Endothelial cell of umbilical vein (primary cell): ENCODE results near the gene WDR27. TPM values are rescaled to one million over a fixed set of nuclear protein-coding genes. Genes with fewer than 3 reads are reported as not detected.
A peak's percentile ranks its signal among the peaks of the same experiment; 100 is the strongest.

ENCODE experiments used
- BruUV-seq: library from RNA; stranded (reverse); fragments of 400-500 nt; replicated peaks from 2 replicates; lab custom pipeline; 2021; lab: Mats Ljungman, UMichigan
- CTCF ChIA-PET: fragments of 300-600, 350-600 bp; sonication (Branson Sonifier 250); formaldehyde crosslinking; loops from one replicate; lab custom pipeline; 2021; ENCODE audit warnings: antibody characterized with exemption, inconsistent platforms; lab: Charles Lee
- POLR2A ChIA-PET: fragments of 300-600, 350-600 bp; sonication (Branson Sonifier 250); formaldehyde crosslinking; loops from one replicate; lab custom pipeline; 2021; ENCODE audit warnings: antibody characterized with exemption, inconsistent platforms; lab: Charles Lee
- DNase-seq: peaks from one replicate; pipeline ENCODE4 v3.0.0-alpha.2; 2011; ENCODE audit warnings: low read depth, low spot score
- FAIRE-seq: peaks from 2 replicates; lab custom pipeline; 2011; peaks lifted over from hg19 to GRCh38; lab: Jason Lieb, UNC
- H2AFZ ChIP-seq: 2 replicates; pipeline ENCODE4 v1.6.0; 2012; ENCODE audit warnings: low read depth, low read length, control low read depth, inconsistent platforms
- H3K27ac ChIP-seq: 2 replicates; pipeline ENCODE4 v1.5.1; 2011; ENCODE audit warnings: low read depth, mild to moderate bottlenecking, control low read depth, low read length, moderate library complexity; ENCODE audit not compliant: insufficient read depth
- H3K27me3 ChIP-seq, 2 experiments: 2 replicates each; pipeline versions ENCODE4 v1.6.0 to v1.6.1; 2011; ENCODE audit warnings: low read length in 2 of 2, mixed read lengths in 1 of 2; ENCODE audit not compliant: control insufficient read depth in 2 of 2, insufficient read depth in 2 of 2
- H3K36me3 ChIP-seq, 2 experiments: 2 replicates in 1 of 2; 3 replicates in 1 of 2; pipeline ENCODE4 v1.5.1; 2011; ENCODE audit warnings: low read length in 2 of 2, mild to moderate bottlenecking in 1 of 2, moderate library complexity in 1 of 2; ENCODE audit not compliant: control insufficient read depth in 2 of 2, insufficient read depth in 2 of 2; ENCODE audit errors: extremely low read depth in 1 of 2
- H3K4me1 ChIP-seq: 3 replicates; pipeline ENCODE4 v1.5.1; 2011; ENCODE audit warnings: mild to moderate bottlenecking, low read length; ENCODE audit not compliant: control insufficient read depth, insufficient read depth; ENCODE audit errors: extremely low read depth
- H3K4me2 ChIP-seq: 2 replicates; pipeline ENCODE4 v1.6.1; 2011; ENCODE audit warnings: low read length, control low read depth, mixed read lengths; ENCODE audit not compliant: insufficient read depth
- H3K4me3 ChIP-seq, 3 experiments: fragments of 200-600 bp in 1 of 3; sonication (generic), shearing (Covaris generic) in 1 of 3; replicated peaks in 1 of 3; 2 replicates each; pipeline ENCODE4 v1.5.1; 2011 to 2016; ENCODE audit warnings: control low read depth in 3 of 3, low read length in 3 of 3, mild to moderate bottlenecking in 2 of 3, inconsistent platforms in 1 of 3, low read depth in 1 of 3, moderate library complexity in 1 of 3; ENCODE audit not compliant: insufficient read depth in 1 of 3
- H3K79me2 ChIP-seq: 2 replicates; pipeline ENCODE4 v1.6.0; 2012; ENCODE audit warnings: low read length, inconsistent platforms; ENCODE audit not compliant: control insufficient read depth, insufficient read depth
- H3K9ac ChIP-seq: replicated peaks from 2 replicates; pipeline ENCODE3; 2011; ENCODE audit warnings: low read length, control low read depth; ENCODE audit not compliant: insufficient read depth; ENCODE audit errors: extremely low read depth
- H3K9me1 ChIP-seq: replicated peaks from 3 replicates; pipeline ENCODE4 v1.6.0; 2011; ENCODE audit warnings: mild to moderate bottlenecking, low read length; ENCODE audit not compliant: control insufficient read depth, insufficient read depth; ENCODE audit errors: extremely low read depth
- H3K9me3 ChIP-seq: replicated peaks from 2 replicates; pipeline ENCODE4 v1.5.1; 2012; ENCODE audit warnings: low read length, inconsistent platforms; ENCODE audit not compliant: control insufficient read depth, insufficient read depth
- H4K20me1 ChIP-seq: replicated peaks from 2 replicates; pipeline ENCODE3; 2011; ENCODE audit warnings: mild to moderate bottlenecking, low read length; ENCODE audit not compliant: control insufficient read depth, insufficient read depth; ENCODE audit errors: extremely low read depth
- CTCF ChIP-seq, 2 donors: IDR thresholded peaks; 1 replicate in 1 of 2; 2 replicates in 1 of 2; pipeline ENCODE4 v1.5.1; 2011; ENCODE audit warnings: low read length in 2 of 2, mild to moderate bottlenecking in 2 of 2, moderate library complexity in 2 of 2, control low read depth in 1 of 2, inconsistent platforms in 1 of 2, low read depth in 1 of 2; ENCODE audit not compliant: insufficient read depth in 1 of 2; ENCODE audit errors: extremely low read depth in 1 of 2
- EZH2 ChIP-seq: IDR thresholded peaks from 2 replicates; pipeline ENCODE4 v1.6.1; 2012; ENCODE audit warnings: borderline replicate concordance, low read depth, mild to moderate bottlenecking, moderate library complexity, low read length, inconsistent platforms; ENCODE audit not compliant: severe bottlenecking
- FOS ChIP-seq: IDR thresholded peaks from 2 replicates; pipeline ENCODE4 v1.6.1; 2011; ENCODE audit warnings: mild to moderate bottlenecking, low read length, moderate library complexity, borderline replicate concordance; ENCODE audit not compliant: insufficient read depth
- GATA2 ChIP-seq: IDR thresholded peaks from 2 replicates; pipeline ENCODE4 v1.7.0; 2011; ENCODE audit warnings: low read depth, mild to moderate bottlenecking, moderate library complexity, mixed read lengths, low read length; ENCODE audit not compliant: insufficient read length, insufficient read depth
- JUN ChIP-seq: IDR thresholded peaks from 2 replicates; pipeline ENCODE4 v1.6.1; 2011; ENCODE audit warnings: borderline replicate concordance, low read depth; ENCODE audit not compliant: insufficient read length, insufficient read depth
- MAX ChIP-seq: IDR thresholded peaks from 2 replicates; pipeline ENCODE4 v1.6.1; 2011; ENCODE audit not compliant: insufficient read depth, insufficient read length
- MYC ChIP-seq: IDR thresholded peaks from one replicate; pipeline ENCODE4 v1.6.1; 2011; ENCODE audit warnings: mild to moderate bottlenecking, low read depth, low read length
- POLR2A ChIP-seq: IDR thresholded peaks from 2 replicates; pipeline ENCODE4 v1.6.1; 2012; ENCODE audit warnings: low read depth, mild to moderate bottlenecking, control low read depth, low read length
- POLR2AphosphoS5 ChIP-seq: IDR thresholded peaks from 2 replicates; pipeline ENCODE4 v1.6.1; 2012; ENCODE audit warnings: low read depth, mild to moderate bottlenecking, control low read depth, low read length, moderate library complexity; ENCODE audit not compliant: insufficient read depth
- dilution Hi-C: fragments of 300-500 bp; cut with MboI; formaldehyde crosslinking; loops from one replicate; pipeline ENCODE4 v1.15.0; 2019; ENCODE audit warnings: low sequenced_read_pairs; ENCODE audit not compliant: extremely low pct_ligation_motif_present
- intact Hi-C: fragments of 100-400 bp; cut with micrococcal nuclease; formaldehyde crosslinking; loops from one replicate; pipeline ENCODE4 v1.10.0; 2022
- polyA plus RNA-seq, 4 experiments: library from polyadenylated mRNA; depleted of rRNA in 3 of 4; stranded (reverse) in 3 of 4; unstranded in 1 of 4; fragments of >200 nt; gene quantifications; 2 replicates each; pipeline versions ENCODE4 v1.2.1 to v1.2.3, GENCODE V29; 2011 to 2012; ENCODE audit warnings: missing spikeins in 1 of 4
- total RNA-seq: library from RNA; stranded (reverse); gene quantifications from 2 replicates; pipeline ENCODE4 v1.2.3, GENCODE V29; 2021

The WDR27 gene
- total and polyA plus RNA-seq, 2 donors (not counting 3 experiments of a cell fraction or from before 2014, with no cell fraction given): 60.1 to 69.7 TPM

- ChIA-PET POLR2A (no interaction called here), CTCF (no interaction called here)
- Histone ChIP-seq H3K27me3 (no peaks in the 10 kb centered on the region), H3K4me2 (no peak overlapping the region), H3K27ac (no peak overlapping the region), H3K4me3 (no peak overlapping the region), H3K9me1 (no peaks in the 10 kb centered on the region), H4K20me1 (no peaks in the 10 kb centered on the region), H3K9ac (no peak overlapping the region), H3K79me2 (no peaks in the 10 kb centered on the region), H3K4me1 (peaks cover 12% of the 10 kb centered on the region), H3K36me3 (no peaks in the 10 kb centered on the region), H3K9me3 (no peaks in the 10 kb centered on the region), H2AFZ (no peak overlapping the region)
- BruUV-seq: no TSS peak
- intact Hi-C loops (no loop called here), dilution Hi-C loops (no loop called here)
- FAIRE-seq (no peak), DNase-seq (no peak)
- TF ChIP-seq POLR2AphosphoS5 (no peak), EZH2 (no peak), POLR2A (no peak), MYC (no peak), GATA2 (no peak)
Observed at GRCh38 chr6:169573883-169574282, 127.9 kb downstream of the WDR27 start.

- Histone ChIP-seq H3K9me1 (no peaks in the 10 kb centered on the region), H3K36me3 (no peaks in the 10 kb centered on the region), H2AFZ (peak overlapping the region; percentile 53), H4K20me1 (no peaks in the 10 kb centered on the region), H3K27ac (peak overlapping the region; percentile 35), H3K79me2 (no peaks in the 10 kb centered on the region), H3K4me2 (peak overlapping the region; percentile 25), H3K4me3 (no peak overlapping the region), H3K4me1 (peaks cover 10% of the 10 kb centered on the region), H3K27me3 (no peaks in the 10 kb centered on the region), H3K9me3 (no peaks in the 10 kb centered on the region), H3K9ac (no peak overlapping the region)
- ChIA-PET CTCF (interaction anchor here (0.8 to 1.1 kb wide), 2 partner anchors 59 to 63 kb away, joined by 3 read pairs; no protein-coding TSS in a partner anchor), POLR2A (no interaction called here)
- TF ChIP-seq EZH2 (no peak), POLR2A (no peak), POLR2AphosphoS5 (no peak), FOS (peak; percentile 73), GATA2 (peak; percentile 79), CTCF (IDR thresholded peaks at IDR 0.05; ENCODE audit: extremely low read depth in 1 of 2, insufficient read depth in 1 of 2, low read depth in 1 of 2, low read length in 2 of 2) (no peak), MAX (no peak), JUN (peak; percentile 67)
- FAIRE-seq: peak; percentile 81
- BruUV-seq: no TSS peak
- dilution Hi-C loops: no loop called here
- peak; percentile 66 for DNase-seq
- intact Hi-C loops: no loop called here
Observed at GRCh38 chr6:169571123-169571962, 130.5 kb downstream of the WDR27 start.
